Measurements from ENCODE around the gene SLC35D2.
"Not testable (repeated sequence)": the region's sequence is repeated elsewhere in the genome, so short reads cannot be mapped to it uniquely, and the experiment has no call there.

SLC35D2 gene

DNA sequence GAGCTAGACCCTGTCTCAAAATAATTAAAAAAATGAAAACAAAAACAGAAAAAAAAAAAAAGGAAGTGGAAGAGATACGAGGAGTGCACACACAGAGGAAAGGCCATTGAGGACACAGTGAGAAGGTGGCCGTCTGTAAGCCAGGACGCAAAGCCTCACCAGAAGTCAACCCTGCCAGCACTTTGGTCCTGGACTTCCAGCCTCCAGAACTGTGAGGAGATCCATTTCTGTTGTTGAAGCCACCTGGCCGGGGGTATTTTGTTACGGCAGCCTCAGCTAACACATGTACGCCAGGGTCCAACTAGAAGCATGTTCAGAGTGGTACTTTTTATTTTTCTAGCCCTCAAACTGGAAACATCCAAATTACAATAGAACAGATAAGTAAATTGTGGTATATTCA lies 21.8 kb downstream of the SLC35D2 start:
- no peak for DNase-seq (ENCODE audit: low read depth in 3 of 3, low spot score in 1 of 3)

DNA sequence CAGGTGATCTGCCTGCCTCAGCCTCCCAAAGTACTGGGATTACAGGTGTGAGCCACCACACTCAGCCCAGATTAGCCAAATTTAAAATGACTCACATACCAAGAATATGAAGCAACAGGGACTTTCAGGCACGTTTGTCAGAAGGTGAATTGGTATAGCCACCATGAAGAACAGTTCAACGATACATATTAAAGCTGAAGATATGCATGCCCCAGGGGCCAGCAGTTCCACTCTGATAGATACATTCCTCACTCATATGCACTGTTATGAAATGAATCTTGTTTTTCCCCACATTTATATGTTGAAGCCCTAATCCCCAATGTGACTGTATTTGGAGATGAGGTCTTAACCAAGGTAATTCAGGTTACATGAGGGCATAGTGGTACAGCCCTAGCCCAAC lies 22.5 kb downstream of the SLC35D2 start:
- no peak for DNase-seq (ENCODE audit: low read depth in 3 of 3, low spot score in 1 of 3)

DNA sequence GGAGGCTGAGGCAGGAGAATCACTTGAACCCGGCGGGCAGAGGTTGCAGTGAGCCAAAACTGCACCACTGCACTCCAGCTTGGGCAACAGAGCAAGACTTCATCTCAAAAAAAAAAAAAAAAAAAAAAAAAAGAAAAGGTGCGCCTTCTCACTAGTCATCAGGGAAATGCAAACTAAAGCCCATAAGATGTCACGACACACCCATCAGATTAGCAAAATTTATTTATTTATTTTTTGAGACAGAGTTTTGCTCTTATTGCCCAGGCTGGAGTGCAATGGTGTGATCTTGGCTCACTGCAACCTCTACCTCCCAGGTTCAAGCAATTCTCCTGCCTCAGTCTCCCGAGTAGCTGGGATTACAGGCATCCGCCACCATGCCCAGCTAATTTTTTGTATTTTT lies 23.0 kb downstream of the SLC35D2 start:
- not testable (repeated sequence) for DNase-seq (ENCODE audit: low read depth in 3 of 3, low spot score in 1 of 3)

DNA sequence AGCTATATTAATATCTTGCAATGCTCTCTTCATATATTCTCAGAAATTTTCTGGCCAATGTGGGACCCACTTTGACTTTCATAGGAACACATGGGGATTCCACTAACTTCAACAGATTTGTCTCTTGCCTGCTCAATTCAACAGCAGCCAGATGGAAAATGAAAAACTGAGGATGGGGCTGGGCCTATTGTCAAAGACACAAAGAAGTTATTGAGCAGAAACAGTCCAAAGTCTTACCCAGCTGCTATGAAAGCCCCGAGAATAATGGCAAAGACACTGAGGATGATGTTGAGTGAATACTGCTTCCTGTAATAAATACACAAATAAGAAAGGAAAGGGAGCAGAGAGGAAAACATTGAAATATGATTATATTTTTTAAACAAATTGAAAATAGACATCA lies 32.6 kb downstream of the SLC35D2 start:
- no peak for DNase-seq (ENCODE audit: low read depth in 3 of 3, low spot score in 1 of 3)

DNA sequence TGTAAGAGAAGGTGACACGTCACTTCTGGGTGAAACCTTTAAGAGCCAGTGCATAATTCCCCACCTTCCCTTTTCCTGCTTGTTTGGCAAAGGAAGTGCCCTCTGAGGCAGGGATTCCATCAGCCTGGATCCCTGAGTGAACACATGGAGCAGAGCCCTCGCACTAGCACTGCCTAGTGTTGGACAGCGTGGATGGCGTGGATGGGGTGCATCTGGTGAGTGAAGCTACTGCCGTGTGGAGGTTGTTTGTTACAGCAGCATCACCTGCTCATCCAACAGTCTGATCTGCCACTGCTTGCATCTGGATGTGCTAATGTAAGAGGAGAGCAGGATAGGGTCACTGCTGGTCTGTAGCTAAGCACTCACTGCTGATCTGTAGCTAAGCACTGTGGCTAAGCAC lies 35.2 kb downstream of the SLC35D2 start:
- no peak for DNase-seq (ENCODE audit: low read depth in 3 of 3, low spot score in 1 of 3)

DNA sequence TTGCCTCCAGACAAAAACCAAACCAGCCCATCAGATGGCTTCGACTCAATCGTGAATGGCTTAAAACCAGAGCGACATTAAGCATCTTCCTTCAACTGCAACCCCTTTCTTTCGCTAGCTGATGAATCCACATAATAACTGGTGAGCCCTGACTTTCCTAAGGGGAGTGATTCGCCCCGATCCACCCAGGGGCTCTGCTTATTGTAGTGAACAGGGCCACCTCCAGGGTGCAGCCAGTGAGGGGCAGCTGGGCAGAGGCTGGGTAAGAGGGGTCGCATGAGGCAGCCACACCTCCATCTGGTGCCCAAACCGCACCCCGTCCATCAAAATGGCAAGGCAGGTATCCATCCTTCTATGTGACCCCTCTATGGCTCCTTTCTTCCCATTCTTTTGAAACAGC lies 38.0 kb downstream of the SLC35D2 start:
- DNase-seq (ENCODE audit: low read depth in 3 of 3, low spot score in 1 of 3), result no peak

DNA sequence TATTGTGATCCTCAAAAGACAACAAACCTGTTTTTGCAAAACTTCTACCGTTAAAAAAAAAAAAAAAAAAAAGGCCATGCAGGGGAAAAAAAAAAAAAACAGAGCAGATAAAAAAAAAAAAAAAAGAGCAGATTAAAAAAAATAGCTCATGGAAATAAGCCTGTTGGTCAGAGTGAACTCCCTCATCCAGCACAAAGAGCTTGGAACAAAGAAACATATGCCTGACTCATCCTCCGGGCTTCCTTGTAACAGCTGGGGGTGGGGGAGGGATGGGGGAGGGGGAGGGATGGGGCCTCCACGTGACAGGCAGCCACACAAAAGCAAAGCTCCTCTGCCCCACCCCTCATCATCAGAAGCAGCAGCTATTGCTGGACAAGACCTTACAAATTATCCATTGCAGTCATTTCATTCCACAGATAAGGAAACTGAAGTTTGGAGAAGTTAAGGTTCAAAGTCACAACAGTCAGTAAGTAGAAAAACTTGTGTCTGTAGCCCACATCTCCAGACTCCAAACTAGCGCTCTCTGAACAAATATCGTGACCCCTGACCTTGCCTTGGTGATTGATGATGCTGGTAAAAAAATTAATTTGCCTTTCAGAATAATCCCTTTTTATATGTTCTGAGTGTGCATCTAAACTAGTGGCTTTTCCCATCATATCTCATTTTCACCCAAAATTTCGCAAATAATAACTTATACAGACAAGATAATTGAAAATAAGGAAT lies 38.9 kb downstream of the SLC35D2 start:
- no peak for DNase-seq (ENCODE audit: low read depth in 3 of 3, low spot score in 1 of 3)

DNA sequence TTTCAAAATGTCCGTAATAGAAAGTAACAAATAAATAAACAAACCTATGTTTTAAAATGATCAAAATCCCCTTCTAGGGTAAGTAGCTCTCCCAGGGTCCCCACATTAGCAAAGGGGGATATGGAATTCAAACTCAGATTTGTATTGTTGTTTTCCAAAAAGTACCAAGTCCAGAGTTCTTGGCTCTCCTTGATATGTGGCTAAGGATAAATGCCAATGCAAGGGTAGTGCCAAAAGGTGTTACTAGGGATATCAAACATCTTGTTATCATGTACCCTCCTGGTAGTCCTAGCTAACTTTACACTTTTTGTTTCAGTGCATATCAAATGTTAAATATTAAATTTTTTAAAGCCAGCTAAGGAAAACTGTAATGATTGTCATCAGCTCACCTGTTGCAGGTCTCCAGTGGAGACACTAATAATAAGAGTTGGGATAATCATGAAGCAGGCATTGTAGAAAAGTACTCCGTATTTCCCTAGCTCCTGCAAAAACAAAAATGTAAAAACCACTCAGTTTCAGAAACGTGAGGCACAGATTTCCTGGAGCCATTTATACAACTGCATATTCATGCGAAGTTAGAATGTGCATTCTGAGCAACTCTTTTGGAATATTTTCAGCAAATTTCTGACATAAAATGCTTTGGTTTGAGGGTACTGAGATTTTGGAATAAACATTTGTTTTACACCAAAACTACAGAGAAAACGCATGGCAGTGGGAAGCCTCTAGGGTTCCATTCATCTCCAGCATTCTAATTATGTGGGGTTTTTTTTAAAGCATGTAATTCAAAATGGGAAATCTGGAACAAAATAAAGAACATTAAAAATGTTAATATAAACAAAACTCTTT lies 39.8 kb downstream of the SLC35D2 start:
- DNase-seq (ENCODE audit: low read depth in 3 of 3, low spot score in 1 of 3), result no peak

DNA sequence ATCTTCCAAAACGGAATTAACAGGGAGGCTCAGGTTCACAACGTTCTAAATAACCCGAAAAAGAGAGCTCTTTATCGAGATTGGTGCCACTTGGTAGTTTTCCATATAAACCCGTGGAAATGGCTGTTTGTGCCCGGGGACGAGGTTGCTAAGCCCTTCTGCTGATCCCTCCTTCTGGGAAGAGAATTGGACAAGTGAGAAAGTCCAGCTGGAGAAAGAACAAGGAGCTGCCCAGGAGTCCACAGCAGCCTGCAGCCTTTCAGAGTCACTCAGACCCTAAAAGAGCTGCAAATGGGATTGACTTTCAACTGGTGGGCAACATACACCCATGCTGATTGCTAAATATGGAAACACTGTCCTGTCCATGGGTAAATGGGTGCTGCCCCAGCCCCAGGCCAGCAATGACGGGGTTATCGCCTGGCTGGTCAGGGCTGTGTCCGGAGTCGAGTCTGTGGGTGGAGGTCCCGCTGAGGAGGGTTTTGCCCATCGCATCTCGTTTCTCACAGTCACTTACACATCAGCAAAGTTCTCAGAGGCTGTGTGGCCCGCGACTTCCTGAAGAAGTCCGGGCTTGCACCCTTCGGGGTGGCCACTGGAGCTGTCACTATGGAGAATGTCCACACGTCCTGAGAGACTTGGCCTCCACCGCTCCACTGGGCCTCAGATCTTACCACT lies 40.8 kb downstream of the SLC35D2 start:
- DNase-seq (ENCODE audit: low read depth in 3 of 3, low spot score in 1 of 3), result no peak

DNA sequence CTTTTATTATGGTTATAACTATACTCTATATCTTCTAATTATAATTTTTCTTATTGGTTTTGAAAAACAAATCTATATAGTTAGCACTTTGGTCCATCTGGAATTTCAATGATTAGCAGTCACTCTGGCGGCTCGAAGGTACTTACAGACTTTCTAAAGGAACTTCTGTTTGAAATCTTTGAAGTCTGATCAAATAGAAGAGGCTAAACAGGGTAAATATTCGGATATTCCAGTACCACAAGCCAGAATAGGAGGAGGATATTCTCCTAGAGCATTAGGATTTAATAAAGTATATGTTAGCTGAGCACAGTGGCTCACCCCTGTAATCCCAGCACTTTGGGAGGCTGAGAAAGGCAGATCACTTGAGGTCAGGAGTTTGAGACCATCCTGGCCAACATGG lies 42.8 kb downstream of the SLC35D2 start:
- DNase-seq (ENCODE audit: low read depth in 3 of 3, low spot score in 1 of 3), result no peak

DNA sequence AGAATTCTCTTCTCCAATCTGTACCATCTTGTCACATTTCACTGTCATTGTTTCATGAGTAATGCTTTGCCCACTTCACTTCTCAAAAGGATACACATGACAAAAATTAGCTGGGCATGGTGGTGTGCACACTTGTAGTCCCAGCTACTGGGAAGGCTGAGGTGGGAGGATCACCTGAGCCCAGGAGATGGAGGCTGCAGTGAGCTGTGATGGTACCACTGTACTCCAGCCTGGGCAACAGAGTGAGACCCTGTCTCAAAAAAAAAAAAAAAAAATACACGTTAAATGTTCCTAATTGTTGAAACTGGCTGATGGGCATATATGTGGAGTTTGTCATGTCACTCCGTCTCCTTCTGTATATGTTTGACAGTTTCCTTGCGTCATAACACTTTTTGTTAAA lies 45.2 kb downstream of the SLC35D2 start:
- DNase-seq (ENCODE audit: low read depth in 3 of 3, low spot score in 1 of 3), result no peak

DNA sequence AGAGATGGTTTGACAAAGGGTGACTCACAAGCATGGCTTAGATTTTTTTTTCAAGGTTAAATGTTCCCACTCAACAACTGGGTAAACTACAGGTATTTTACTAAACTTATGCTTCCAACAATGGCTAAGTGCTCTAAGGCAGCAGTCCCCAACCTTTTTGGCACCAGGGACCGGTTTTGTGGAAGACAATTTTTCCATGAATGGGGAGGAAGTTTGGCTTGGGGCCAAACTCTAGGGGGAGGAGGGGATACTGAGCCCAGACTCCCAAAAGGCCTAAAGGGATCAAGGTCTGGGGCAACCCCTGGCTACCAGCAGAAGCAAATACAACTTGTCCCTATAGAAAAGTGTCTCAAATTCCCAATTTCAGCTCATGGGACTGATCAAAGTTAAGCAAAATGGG lies 49.6 kb downstream of the SLC35D2 start:
- no peak for DNase-seq (ENCODE audit: low read depth in 3 of 3, low spot score in 1 of 3)

DNA sequence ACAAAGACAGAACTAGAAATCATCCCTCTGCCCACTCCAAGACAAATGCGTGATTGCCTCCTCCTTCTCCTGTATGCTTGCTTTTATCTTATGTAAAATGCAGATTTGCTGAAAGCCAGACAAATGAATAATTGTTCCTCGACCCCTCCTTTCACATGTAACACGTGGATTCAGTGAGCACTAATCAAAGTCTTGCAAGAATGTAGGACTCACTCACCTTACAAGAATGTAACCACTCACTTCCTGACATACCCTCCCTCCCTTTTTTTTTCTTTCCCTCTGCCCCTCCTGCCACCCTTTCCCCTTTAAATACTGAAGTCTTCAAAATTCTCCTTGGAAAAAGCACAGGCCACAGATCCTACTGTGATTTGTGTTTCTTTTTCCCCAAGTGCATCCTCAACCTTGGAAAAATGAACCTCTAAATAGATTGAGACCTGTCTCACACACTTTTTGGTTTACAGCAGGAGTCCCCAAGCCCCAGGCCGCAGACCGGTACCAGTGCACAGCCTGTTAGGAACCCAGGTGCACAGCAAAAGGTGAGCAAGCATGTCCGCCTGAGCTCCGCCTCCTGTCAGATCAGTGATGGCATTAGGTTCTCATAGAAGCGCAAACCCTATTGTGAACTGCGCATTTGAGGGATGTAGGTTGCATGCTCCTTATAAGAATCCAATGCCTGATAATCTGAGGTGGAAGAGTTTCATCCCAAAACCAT lies 52.1 kb downstream of the SLC35D2 start:
- DNase-seq (ENCODE audit: low read depth in 3 of 3, low spot score in 1 of 3), result no peak

DNA sequence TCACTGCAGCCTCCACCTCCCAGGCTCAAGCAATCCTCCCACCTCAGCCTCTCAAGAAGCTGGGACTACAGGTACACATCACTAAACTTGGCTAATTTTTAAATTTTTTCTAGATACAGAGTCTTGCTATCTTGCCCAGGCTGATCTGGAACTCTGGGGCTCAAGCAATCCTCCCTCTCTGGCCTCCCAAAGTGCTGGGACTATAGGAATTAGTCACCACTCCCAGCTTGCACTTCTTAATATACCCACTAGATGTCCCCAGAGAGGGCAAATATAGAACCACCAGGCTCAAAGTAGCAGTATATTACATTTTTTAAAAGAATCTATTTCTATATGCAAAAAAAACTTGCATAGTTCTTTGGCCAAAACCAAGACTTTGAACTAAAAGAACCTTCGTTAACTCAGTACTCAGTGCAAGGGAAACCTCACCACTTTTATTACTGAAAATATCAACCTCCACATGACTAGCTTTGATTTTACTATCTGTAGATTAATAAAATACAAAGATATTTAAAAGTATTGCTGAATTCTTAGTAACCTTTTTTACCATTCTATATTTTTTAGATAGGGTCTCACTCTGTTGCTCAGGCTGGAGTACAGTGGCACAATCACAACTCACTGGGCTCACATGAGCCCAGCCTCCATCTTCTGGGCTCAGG lies 55.7 kb downstream of the SLC35D2 start:
- DNase-seq (ENCODE audit: low read depth in 3 of 3, low spot score in 1 of 3), result peak in 1 of 3 donors; percentile 1

DNA sequence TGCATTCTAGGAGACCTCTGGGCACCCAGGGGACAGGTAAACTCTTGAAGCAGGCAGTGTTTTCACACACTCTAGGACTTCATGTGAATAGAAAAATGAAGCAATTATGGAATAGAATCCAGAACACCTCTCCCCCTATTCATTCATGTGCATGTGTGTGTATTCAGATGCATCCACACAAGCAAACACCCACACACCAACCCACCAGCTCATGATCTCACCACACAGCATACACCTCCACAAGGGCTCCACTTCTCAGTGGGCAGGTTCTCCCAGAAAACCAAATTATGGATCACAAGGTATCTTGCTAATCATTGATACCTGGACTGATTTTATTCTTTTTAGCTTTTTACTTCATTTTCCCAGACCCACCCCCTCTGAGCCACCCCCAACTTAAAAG lies 60.3 kb downstream of the SLC35D2 start:
- no peak for DNase-seq (ENCODE audit: low read depth in 3 of 3, low spot score in 1 of 3)

DNA sequence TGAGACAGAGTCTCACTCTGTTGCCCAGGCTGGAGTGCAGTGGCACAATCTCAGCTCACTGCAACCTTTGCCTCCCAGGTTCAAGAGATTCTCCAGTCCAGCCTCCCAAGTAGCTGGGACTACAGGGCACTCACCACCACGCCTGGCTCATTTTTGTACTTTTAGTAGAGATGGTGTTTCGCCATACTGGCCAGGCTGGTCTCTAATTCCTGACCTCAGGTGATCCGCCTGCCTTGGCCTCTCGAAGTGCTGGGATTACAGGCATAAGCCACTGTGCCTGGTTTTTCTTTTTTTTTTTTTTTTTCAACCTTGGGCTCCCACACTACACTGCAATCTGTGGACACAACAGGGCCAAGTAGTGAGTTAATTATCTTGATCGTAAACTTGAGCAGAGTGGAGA lies 60.8 kb downstream of the SLC35D2 start:
- DNase-seq (ENCODE audit: low read depth in 3 of 3, low spot score in 1 of 3), result not testable (repeated sequence)

DNA sequence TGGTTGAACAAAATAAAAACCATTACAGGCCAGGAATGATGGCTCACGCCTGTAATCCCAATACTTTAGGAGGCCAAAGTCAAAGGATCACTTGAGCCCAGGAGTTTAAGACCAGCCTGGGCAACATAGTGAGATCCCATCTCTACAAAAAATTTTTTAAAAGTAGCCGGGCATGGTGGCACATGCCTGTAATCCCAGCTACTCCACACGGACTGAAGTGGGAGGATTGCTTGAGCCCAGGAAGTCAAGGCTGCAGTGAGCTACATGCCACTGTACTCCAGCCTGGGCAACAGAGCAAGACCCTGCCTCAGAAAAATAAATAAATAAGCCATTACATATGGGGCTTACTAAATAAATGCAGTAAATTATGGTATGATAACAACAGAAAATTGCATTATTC lies 61.3 kb downstream of the SLC35D2 start:
- DNase-seq (ENCODE audit: low read depth in 3 of 3, low spot score in 1 of 3), result not testable (repeated sequence)

DNA sequence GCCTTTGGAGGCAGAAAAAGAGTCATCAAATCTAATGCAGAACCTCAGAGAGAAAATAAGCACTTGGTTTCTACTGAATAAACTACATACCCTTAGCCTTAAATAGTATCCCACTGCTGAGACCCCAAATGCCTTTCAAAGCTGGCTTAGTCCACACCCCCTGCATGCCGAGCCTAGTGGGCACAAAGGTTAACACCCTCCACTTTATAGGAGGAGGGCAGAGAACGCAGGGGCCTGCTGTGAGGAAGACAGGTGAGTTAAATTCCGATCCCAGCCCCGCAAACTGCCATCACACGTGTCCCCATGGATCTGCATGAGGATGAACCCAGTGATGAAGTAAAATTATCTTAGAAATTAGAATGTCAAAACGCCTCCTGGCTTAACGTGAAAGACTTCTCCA lies 62.0 kb downstream of the SLC35D2 start:
- DNase-seq (ENCODE audit: low read depth in 3 of 3, low spot score in 1 of 3), result no peak

DNA sequence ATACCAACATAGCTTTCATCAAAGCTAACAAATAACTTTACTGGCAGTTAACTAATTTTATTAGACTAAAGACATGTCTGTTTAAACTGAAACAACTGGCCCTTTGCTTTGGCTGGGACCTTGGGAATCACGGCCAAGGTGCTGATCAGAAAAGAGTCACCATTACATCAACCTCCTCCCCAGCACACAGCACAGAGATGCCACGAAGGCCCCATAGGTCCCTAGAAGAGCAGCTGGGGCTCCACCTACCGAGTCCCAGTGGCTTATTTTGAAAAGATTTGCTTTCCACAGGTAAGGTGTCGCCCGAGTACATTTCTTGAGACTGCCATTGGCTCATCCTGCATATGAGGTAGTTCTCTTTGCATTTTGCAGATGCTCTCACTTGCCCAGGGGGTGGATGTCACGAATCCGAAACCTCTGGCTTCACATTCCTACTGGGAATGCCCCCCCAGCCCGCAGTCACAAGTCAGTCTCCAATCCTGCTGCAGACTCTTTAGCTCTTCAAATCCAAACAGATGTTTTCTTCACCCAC lies 62.7 kb downstream of the SLC35D2 start:
- DNase-seq (ENCODE audit: low read depth in 3 of 3, low spot score in 1 of 3), result no peak

DNA sequence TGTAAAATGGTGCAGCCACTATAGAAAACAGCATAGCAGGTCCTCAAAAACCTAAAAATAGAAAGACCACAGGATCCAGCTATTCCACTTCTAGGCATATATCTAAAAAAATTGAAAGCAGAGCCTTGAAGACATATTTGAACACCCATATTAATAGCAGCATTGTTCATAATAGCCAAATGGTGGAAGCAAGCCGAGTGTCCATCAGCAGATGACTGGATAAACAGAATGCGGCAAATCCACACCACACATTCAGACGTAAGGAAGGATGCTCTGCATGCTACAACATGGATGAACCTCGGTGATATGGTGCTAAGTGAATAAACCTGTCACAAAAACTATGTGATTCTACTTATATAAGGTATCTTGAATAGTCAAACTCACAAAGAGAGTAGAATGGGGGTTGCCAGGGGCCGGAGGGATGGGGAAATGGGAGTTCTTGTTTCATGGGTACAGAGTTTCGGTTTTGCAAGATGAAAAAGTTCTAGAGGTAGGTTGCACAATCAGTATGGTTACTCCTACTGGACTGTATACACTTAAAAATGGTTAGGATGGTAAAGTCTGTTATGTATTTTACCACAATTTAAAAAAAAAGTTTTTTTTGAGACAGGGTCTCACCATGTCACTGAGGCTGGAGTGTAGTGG lies 64.5 kb downstream of the SLC35D2 start:
- no peak for DNase-seq (ENCODE audit: low read depth in 3 of 3, low spot score in 1 of 3)

All from stimulated activated CD4-positive, alpha-beta T cell treated with anti-CD3 and anti-CD28 coated beads, TNF-alpha, amount 100 ng/mL, for 1 hour (primary cell).